Right renal cortex interstitium (tissue), 3 donors: ENCODE measurements around the gene DHX8. TPM values are rescaled to one million over a fixed set of nuclear protein-coding genes. Genes with fewer than 3 reads are reported as not detected.

Experiments
- DNase-seq, 3 donors: peaks; one replicate each; pipeline ENCODE4 v3.0.0-alpha.2; 2013; ENCODE audit warnings: low read depth in 3 of 3, low spot score in 2 of 3
- polyA plus RNA-seq, 3 donors: library from polyadenylated mRNA; unstranded; fragments of 120-200 nt; gene quantifications; one replicate each; pipeline ENCODE4 v1.2.1, GENCODE V29; 2013; ENCODE audit not compliant: insufficient read length in 3 of 3

The DHX8 gene
- polyA plus RNA-seq, 3 donors: 42.3 to 44.7 (median 42.7) TPM

- no peak for DNase-seq
These were observed 84.8 kb downstream of the DHX8 start for GRCh38 chr17:43568506-43569082.

GRCh38 chr17:43570518-43570928, 86.7 kb downstream of the DHX8 start:
- DNase-seq: no peak

- no peak for DNase-seq
These were observed 88.7 kb downstream of the DHX8 start for GRCh38 chr17:43572368-43572980.

GRCh38 chr17:43573579-43574321, 90.0 kb downstream of the DHX8 start:
- no peak for DNase-seq

GRCh38 chr17:43574348-43574747, 90.6 kb downstream of the DHX8 start:
- no peak for DNase-seq

GRCh38 chr17:43574896-43575525, 91.2 kb downstream of the DHX8 start:
- DNase-seq: no peak

Other genes starting within 250 kb of the DHX8 start
- gene RNU2-1, start 250.0 kb upstream of the DHX8 start, polyA plus RNA-seq: 1 to 10 TPM in 1 of 3 donors, not detected in 2; 1.1 TPM
- gene ARL4D, start 85.0 kb upstream of the DHX8 start, polyA plus RNA-seq: 1 to 10 TPM; 8.2 to 8.6 (median 8.5) TPM
- 10 to 100 TPM; 30.7 to 32.2 (median 31.8) TPM for gene ETV4, start 62.4 kb downstream of the DHX8 start, polyA plus RNA-seq
- 10 to 100 TPM; 11.1 to 18.4 (median 11.2) TPM for gene MEOX1, start 177.9 kb downstream of the DHX8 start, polyA plus RNA-seq